SK-N-SH treated with all-trans-retinoic acid at 6 μM for 48 hours (cell line): ENCODE measurements around the gene DHDH.
"Not testable (repeated sequence)": the region's sequence is repeated elsewhere in the genome, so short reads cannot be mapped to it uniquely, and the experiment has no call there.

ENCODE experiments used
- ATAC-seq: fragments of 200-7000 bp; cut with Tn5 transposase; 3 replicates; pipeline ENCODE4 v1.9.1; 2020; ENCODE audit warnings: mild to moderate bottlenecking, moderate library complexity
- ARNTL ChIP-seq: fragments of 450-650 bp; formaldehyde crosslinking; IDR thresholded peaks from 2 replicates; pipeline ENCODE4 v1.5.0; 2020; ENCODE audit warnings: low read depth, mild to moderate bottlenecking, moderate library complexity, borderline replicate concordance
- BACH2 ChIP-seq: fragments of 250-450 bp; sonication (Bioruptor Pico); IDR thresholded peaks from 2 replicates; pipeline ENCODE4 v1.9.0; 2021; ENCODE audit warnings: mild to moderate bottlenecking, borderline replicate concordance
- CREB5 ChIP-seq: fragments of 250-450 bp; sonication (Bioruptor Pico); IDR thresholded peaks from 2 replicates; pipeline ENCODE4 v1.5.1; 2020; ENCODE audit warnings: low read depth, mild to moderate bottlenecking, moderate library complexity
- CSDC2 ChIP-seq: fragments of 250-450 bp; sonication (Bioruptor Pico); IDR thresholded peaks from 2 replicates; pipeline ENCODE4 v1.5.0; 2020; ENCODE audit warnings: mild to moderate bottlenecking, moderate library complexity
- CSRNP3 ChIP-seq: fragments of 250-450 bp; sonication (Bioruptor Pico); IDR thresholded peaks from 2 replicates; pipeline ENCODE4 v1.5.1; 2021; ENCODE audit warnings: mild to moderate bottlenecking, moderate library complexity
- ESRRG ChIP-seq: fragments of 250-450 bp; sonication (Bioruptor Pico); IDR thresholded peaks from 2 replicates; pipeline ENCODE4 v1.6.1; 2021; ENCODE audit warnings: mild to moderate bottlenecking
- GLIS3 ChIP-seq: fragments of 250-450 bp; sonication (Bioruptor Pico); IDR thresholded peaks from 2 replicates; pipeline ENCODE4 v1.5.0; 2020; ENCODE audit warnings: mild to moderate bottlenecking, moderate library complexity
- ISL1 ChIP-seq: fragments of 250-450 bp; sonication (Bioruptor Pico); IDR thresholded peaks from 2 replicates; pipeline ENCODE4 v2.1.2; 2022; ENCODE audit warnings: mild to moderate bottlenecking, moderate library complexity
- OSR1 ChIP-seq: fragments of 250-450 bp; sonication (Bioruptor Pico); IDR thresholded peaks from 2 replicates; pipeline ENCODE4 v1.8.0; 2022; ENCODE audit warnings: moderate library complexity, mild to moderate bottlenecking, inconsistent platforms
- POU6F1 ChIP-seq: fragments of 250-450 bp; sonication (Bioruptor Pico); IDR thresholded peaks from 2 replicates; pipeline ENCODE4 v1.8.0; 2021; ENCODE audit warnings: low read depth, mild to moderate bottlenecking, moderate library complexity, borderline replicate concordance
- PPARA ChIP-seq: fragments of 250-450 bp; sonication (Bioruptor Pico); IDR thresholded peaks from 2 replicates; pipeline ENCODE4 v1.5.0; 2020; ENCODE audit warnings: mild to moderate bottlenecking, borderline replicate concordance
- RARB ChIP-seq: fragments of 250-450 bp; sonication (Bioruptor Pico); IDR thresholded peaks from 2 replicates; pipeline ENCODE4 v1.8.0; 2021; ENCODE audit warnings: mild to moderate bottlenecking, moderate library complexity
- SNAI2 ChIP-seq: fragments of 250-450 bp; sonication (Bioruptor Pico); IDR thresholded peaks from 2 replicates; pipeline ENCODE4 v1.5.0; 2020; ENCODE audit warnings: mild to moderate bottlenecking, moderate library complexity
- TCF4 ChIP-seq: fragments of 250-450 bp; sonication (Bioruptor Pico); IDR thresholded peaks from 2 replicates; pipeline ENCODE4 v1.8.0; 2021; ENCODE audit warnings: mild to moderate bottlenecking, moderate library complexity, borderline replicate concordance
- TOX ChIP-seq: fragments of 250-450 bp; sonication (Bioruptor Pico); IDR thresholded peaks from 2 replicates; pipeline ENCODE4 v1.8.0; 2021; ENCODE audit warnings: mild to moderate bottlenecking, moderate library complexity, borderline replicate concordance
- TSHZ2 ChIP-seq: fragments of 250-450 bp; sonication (Bioruptor Pico); IDR thresholded peaks from 2 replicates; pipeline ENCODE4 v1.5.0; 2020; ENCODE audit warnings: mild to moderate bottlenecking, moderate library complexity
- ZC3H10 ChIP-seq: fragments of 250-450 bp; sonication (Bioruptor Pico); IDR thresholded peaks from 2 replicates; pipeline ENCODE4 v1.5.1; 2021; ENCODE audit warnings: mild to moderate bottlenecking, moderate library complexity
- ZFP3 ChIP-seq: fragments of 250-450 bp; sonication (Bioruptor Pico); IDR thresholded peaks from 2 replicates; pipeline ENCODE4 v1.5.0; 2020; ENCODE audit warnings: mild to moderate bottlenecking, moderate library complexity
- ZFP30 ChIP-seq: fragments of 450-650 bp; formaldehyde crosslinking; IDR thresholded peaks from 2 replicates; pipeline ENCODE4 v1.5.0; 2022; ENCODE audit warnings: mild to moderate bottlenecking, moderate library complexity
- ZNF565 ChIP-seq: fragments of 450-650 bp; formaldehyde crosslinking; conservative IDR thresholded peaks from 2 replicates; pipeline ENCODE4 v1.5.0; 2020; ENCODE audit warnings: low read depth, mild to moderate bottlenecking, moderate library complexity
- ZNF70 ChIP-seq: fragments of 450-650 bp; formaldehyde crosslinking; IDR thresholded peaks from 2 replicates; pipeline ENCODE4 v1.5.0; 2020; ENCODE audit warnings: mild to moderate bottlenecking, moderate library complexity
- ZNF8 ChIP-seq: fragments of 450-650 bp; formaldehyde crosslinking; IDR thresholded peaks from 2 replicates; pipeline ENCODE4 v1.5.0; 2020; ENCODE audit warnings: mild to moderate bottlenecking, moderate library complexity

DHDH gene

GRCh38 chr19:48906324-48906723 lies 27.2 kb upstream of the DHDH start:
- TF ChIP-seq TCF4 (CRISPR knock-in tag) (no peak), TSHZ2 (CRISPR knock-in tag) (no peak), ZFP30 (no peak), POU6F1 (CRISPR knock-in tag) (no peak), TOX (CRISPR knock-in tag) (no peak), CSRNP3 (no peak), ARNTL (no peak), OSR1 (CRISPR knock-in tag) (no peak), ESRRG (no peak), ZFP3 (CRISPR knock-in tag) (no peak), ZNF70 (CRISPR knock-in tag) (no peak), CREB5 (CRISPR knock-in tag) (no peak), ZNF565 (CRISPR knock-in tag) (no peak)
- no peak for ATAC-seq

- TF ChIP-seq ZNF70 (CRISPR knock-in tag) (no peak), ZFP3 (CRISPR knock-in tag) (no peak), ZC3H10 (CRISPR knock-in tag) (no peak), OSR1 (CRISPR knock-in tag) (no peak), ZNF565 (CRISPR knock-in tag) (no peak), ARNTL (no peak), CREB5 (CRISPR knock-in tag) (no peak), CSDC2 (CRISPR knock-in tag) (no peak), ESRRG (no peak), SNAI2 (CRISPR knock-in tag) (no peak), RARB (CRISPR knock-in tag) (no peak), ISL1 (CRISPR knock-in tag) (no peak), ZNF8 (CRISPR knock-in tag) (no peak), GLIS3 (CRISPR knock-in tag) (no peak), BACH2 (CRISPR knock-in tag) (no peak), TOX (CRISPR knock-in tag) (no peak), PPARA (CRISPR knock-in tag) (no peak)
- no peak for ATAC-seq
These were observed 25.8 kb upstream of the DHDH start for GRCh38 chr19:48907671-48908070.

- ATAC-seq = not testable (repeated sequence)
These were observed 23.9 kb upstream of the DHDH start for GRCh38 chr19:48909424-48910077.
